Measurements from ENCODE around the gene MYH1.

Gene MYH1

GRCh38 chr17:10499950-10500349, 18.4 kb downstream of the MYH1 start:
- Histone ChIP-seq H3K4me3 (ENCODE audit: low read depth in 1 of 5, low read length in 5 of 5) (no peak overlapping the region), H3K9ac (ENCODE audit: low read length in 5 of 5) (no peak overlapping the region), H3K9me3 (ENCODE audit: control insufficient read depth in 5 of 5, low read length in 5 of 5) (no peaks in the 10 kb centered on the region), H3K27ac (ENCODE audit: low read depth, low read length) (no peak overlapping the region), H3K4me1 (ENCODE audit: control insufficient read depth in 5 of 5, insufficient read depth in 5 of 5, low read length in 5 of 5) (no peaks in the 10 kb centered on the region), H3K27me3 (ENCODE audit: control insufficient read depth in 5 of 5, insufficient read depth in 4 of 5, low read length in 5 of 5) (no peaks in the 10 kb centered on the region), H3K36me3 (ENCODE audit: control insufficient read depth in 5 of 5, insufficient read depth in 5 of 5, low read length in 5 of 5) (no peaks in the 10 kb centered on the region)

- Histone ChIP-seq H3K36me3 (ENCODE audit: control insufficient read depth in 5 of 5, insufficient read depth in 5 of 5, low read length in 5 of 5) (no peaks in the 10 kb centered on the region), H3K27ac (ENCODE audit: low read depth, low read length) (no peak overlapping the region), H3K9ac (ENCODE audit: low read length in 5 of 5) (no peak overlapping the region), H3K27me3 (ENCODE audit: control insufficient read depth in 5 of 5, insufficient read depth in 4 of 5, low read length in 5 of 5) (no peaks in the 10 kb centered on the region), H3K9me3 (ENCODE audit: control insufficient read depth in 5 of 5, low read length in 5 of 5) (peaks cover 0 to 26% (median 15%) of the 10 kb centered on the region in 5 donors), H3K4me3 (ENCODE audit: low read depth in 1 of 5, low read length in 5 of 5) (no peak overlapping the region), H3K4me1 (ENCODE audit: control insufficient read depth in 5 of 5, insufficient read depth in 5 of 5, low read length in 5 of 5) (no peaks in the 10 kb centered on the region)
Measured at GRCh38 chr17:10492004-10492403, 26.3 kb downstream of the MYH1 start.

- H3K27ac ChIP-seq (ENCODE audit: low read depth, low read length), result no peak overlapping the region
- H3K9ac ChIP-seq (ENCODE audit: low read length in 5 of 5), result no peak overlapping the region
- peaks cover 0 to 5% (median 0%) of the 10 kb centered on the region in 5 donors for H3K4me1 ChIP-seq (ENCODE audit: control insufficient read depth in 5 of 5, insufficient read depth in 5 of 5, low read length in 5 of 5)
- peaks cover 0 to 16% (median 10%) of the 10 kb centered on the region in 5 donors for H3K9me3 ChIP-seq (ENCODE audit: control insufficient read depth in 5 of 5, low read length in 5 of 5)
- H3K36me3 ChIP-seq (ENCODE audit: control insufficient read depth in 5 of 5, insufficient read depth in 5 of 5, low read length in 5 of 5), result no peaks in the 10 kb centered on the region
- H3K27me3 ChIP-seq (ENCODE audit: control insufficient read depth in 5 of 5, insufficient read depth in 4 of 5, low read length in 5 of 5), result no peaks in the 10 kb centered on the region
- no peak overlapping the region for H3K4me3 ChIP-seq (ENCODE audit: low read depth in 1 of 5, low read length in 5 of 5)
Measured at GRCh38 chr17:10482252-10482651, 36.1 kb downstream of the MYH1 start.

- H3K9me3 ChIP-seq (ENCODE audit: control insufficient read depth in 5 of 5, low read length in 5 of 5), result peaks cover 0 to 9% (median 3%) of the 10 kb centered on the region in 5 donors
- peaks cover 0 to 5% (median 0%) of the 10 kb centered on the region in 5 donors for H3K4me1 ChIP-seq (ENCODE audit: control insufficient read depth in 5 of 5, insufficient read depth in 5 of 5, low read length in 5 of 5)
- H3K36me3 ChIP-seq (ENCODE audit: control insufficient read depth in 5 of 5, insufficient read depth in 5 of 5, low read length in 5 of 5), result no peaks in the 10 kb centered on the region
- H3K27ac ChIP-seq (ENCODE audit: low read depth, low read length), result no peak overlapping the region
- no peak overlapping the region for H3K4me3 ChIP-seq (ENCODE audit: low read depth in 1 of 5, low read length in 5 of 5)
- no peaks in the 10 kb centered on the region for H3K27me3 ChIP-seq (ENCODE audit: control insufficient read depth in 5 of 5, insufficient read depth in 4 of 5, low read length in 5 of 5)
- no peak overlapping the region for H3K9ac ChIP-seq (ENCODE audit: low read length in 5 of 5)
Measured at GRCh38 chr17:10477701-10478100, 40.6 kb downstream of the MYH1 start.

- Histone ChIP-seq H3K36me3 (ENCODE audit: control insufficient read depth in 5 of 5, insufficient read depth in 5 of 5, low read length in 5 of 5) (no peaks in the 10 kb centered on the region), H3K9ac (ENCODE audit: low read length in 5 of 5) (no peak overlapping the region), H3K27me3 (ENCODE audit: control insufficient read depth in 5 of 5, insufficient read depth in 4 of 5, low read length in 5 of 5) (no peaks in the 10 kb centered on the region), H3K27ac (ENCODE audit: low read depth, low read length) (no peak overlapping the region), H3K9me3 (ENCODE audit: control insufficient read depth in 5 of 5, low read length in 5 of 5) (no peaks in the 10 kb centered on the region), H3K4me1 (ENCODE audit: control insufficient read depth in 5 of 5, insufficient read depth in 5 of 5, low read length in 5 of 5) (no peaks in the 10 kb centered on the region), H3K4me3 (ENCODE audit: low read depth in 1 of 5, low read length in 5 of 5) (no peak overlapping the region)
Measured at GRCh38 chr17:10474536-10474935, 43.8 kb downstream of the MYH1 start.

- no peaks in the 10 kb centered on the region for H3K36me3 ChIP-seq (ENCODE audit: control insufficient read depth in 5 of 5, insufficient read depth in 5 of 5, low read length in 5 of 5)
- H3K4me1 ChIP-seq (ENCODE audit: control insufficient read depth in 5 of 5, insufficient read depth in 5 of 5, low read length in 5 of 5), result no peaks in the 10 kb centered on the region
- H3K9ac ChIP-seq (ENCODE audit: low read length in 5 of 5), result no peak overlapping the region
- no peaks in the 10 kb centered on the region for H3K9me3 ChIP-seq (ENCODE audit: control insufficient read depth in 5 of 5, low read length in 5 of 5)
- H3K27ac ChIP-seq (ENCODE audit: low read depth, low read length), result no peak overlapping the region
- no peak overlapping the region for H3K4me3 ChIP-seq (ENCODE audit: low read depth in 1 of 5, low read length in 5 of 5)
- H3K27me3 ChIP-seq (ENCODE audit: control insufficient read depth in 5 of 5, insufficient read depth in 4 of 5, low read length in 5 of 5), result no peaks in the 10 kb centered on the region
Measured at GRCh38 chr17:10471858-10472257, 46.5 kb downstream of the MYH1 start.

- no peaks in the 10 kb centered on the region for H3K4me1 ChIP-seq (ENCODE audit: control insufficient read depth in 5 of 5, insufficient read depth in 5 of 5, low read length in 5 of 5)
- H3K4me3 ChIP-seq (ENCODE audit: low read depth in 1 of 5, low read length in 5 of 5), result no peak within 1 kb of the TSS
- no peaks in the 10 kb centered on the region for H3K27me3 ChIP-seq (ENCODE audit: control insufficient read depth in 5 of 5, insufficient read depth in 4 of 5, low read length in 5 of 5)
- H3K27ac ChIP-seq (ENCODE audit: low read depth, low read length), result no peak within 1 kb of the TSS
- H3K36me3 ChIP-seq (ENCODE audit: control insufficient read depth in 5 of 5, insufficient read depth in 5 of 5, low read length in 5 of 5), result no peaks in the 10 kb centered on the region
- H3K9me3 ChIP-seq (ENCODE audit: control insufficient read depth in 5 of 5, low read length in 5 of 5), result no peaks in the 10 kb centered on the region
- no peak within 1 kb of the TSS for H3K9ac ChIP-seq (ENCODE audit: low read length in 5 of 5)
Measured at GRCh38 chr17:10469459-10469858, 48.9 kb downstream of the MYH1 start, which contains the start of gene MYH4. Gene MYH4 (minus strand): TSS chr17:10469559. CDS start chr17:10466745, 2,814 bp downstream.

- H3K9ac ChIP-seq (ENCODE audit: low read length in 5 of 5), result no peak overlapping the region
- H3K4me3 ChIP-seq (ENCODE audit: low read depth in 1 of 5, low read length in 5 of 5), result no peak overlapping the region
- no peaks in the 10 kb centered on the region for H3K4me1 ChIP-seq (ENCODE audit: control insufficient read depth in 5 of 5, insufficient read depth in 5 of 5, low read length in 5 of 5)
- H3K27ac ChIP-seq (ENCODE audit: low read depth, low read length), result no peak overlapping the region
- H3K36me3 ChIP-seq (ENCODE audit: control insufficient read depth in 5 of 5, insufficient read depth in 5 of 5, low read length in 5 of 5), result no peaks in the 10 kb centered on the region
- no peaks in the 10 kb centered on the region for H3K27me3 ChIP-seq (ENCODE audit: control insufficient read depth in 5 of 5, insufficient read depth in 4 of 5, low read length in 5 of 5)
- peaks cover 0 to 2% (median 0%) of the 10 kb centered on the region in 5 donors for H3K9me3 ChIP-seq (ENCODE audit: control insufficient read depth in 5 of 5, low read length in 5 of 5)
Measured at GRCh38 chr17:10463402-10463801, 54.9 kb downstream of the MYH1 start.

- Histone ChIP-seq H3K4me3 (ENCODE audit: low read depth in 1 of 5, low read length in 5 of 5) (no peak overlapping the region), H3K9me3 (ENCODE audit: control insufficient read depth in 5 of 5, low read length in 5 of 5) (peaks cover 0 to 2% (median 0%) of the 10 kb centered on the region in 5 donors), H3K36me3 (ENCODE audit: control insufficient read depth in 5 of 5, insufficient read depth in 5 of 5, low read length in 5 of 5) (no peaks in the 10 kb centered on the region), H3K9ac (ENCODE audit: low read length in 5 of 5) (no peak overlapping the region), H3K27me3 (ENCODE audit: control insufficient read depth in 5 of 5, insufficient read depth in 4 of 5, low read length in 5 of 5) (no peaks in the 10 kb centered on the region), H3K27ac (ENCODE audit: low read depth, low read length) (no peak overlapping the region), H3K4me1 (ENCODE audit: control insufficient read depth in 5 of 5, insufficient read depth in 5 of 5, low read length in 5 of 5) (no peaks in the 10 kb centered on the region)
Measured at GRCh38 chr17:10460062-10460461, 58.3 kb downstream of the MYH1 start.

- H3K4me1 ChIP-seq (ENCODE audit: control insufficient read depth in 5 of 5, insufficient read depth in 5 of 5, low read length in 5 of 5), result no peaks in the 10 kb centered on the region
- H3K36me3 ChIP-seq (ENCODE audit: control insufficient read depth in 5 of 5, insufficient read depth in 5 of 5, low read length in 5 of 5), result no peaks in the 10 kb centered on the region
- no peaks in the 10 kb centered on the region for H3K27me3 ChIP-seq (ENCODE audit: control insufficient read depth in 5 of 5, insufficient read depth in 4 of 5, low read length in 5 of 5)
- no peak overlapping the region for H3K4me3 ChIP-seq (ENCODE audit: low read depth in 1 of 5, low read length in 5 of 5)
- H3K9ac ChIP-seq (ENCODE audit: low read length in 5 of 5), result no peak overlapping the region
- H3K9me3 ChIP-seq (ENCODE audit: control insufficient read depth in 5 of 5, low read length in 5 of 5), result no peaks in the 10 kb centered on the region
- H3K27ac ChIP-seq (ENCODE audit: low read depth, low read length), result no peak overlapping the region
Measured at GRCh38 chr17:10458701-10459100, 59.6 kb downstream of the MYH1 start.

- Histone ChIP-seq H3K27me3 (ENCODE audit: control insufficient read depth in 5 of 5, insufficient read depth in 4 of 5, low read length in 5 of 5) (no peaks in the 10 kb centered on the region), H3K36me3 (ENCODE audit: control insufficient read depth in 5 of 5, insufficient read depth in 5 of 5, low read length in 5 of 5) (no peaks in the 10 kb centered on the region), H3K9me3 (ENCODE audit: control insufficient read depth in 5 of 5, low read length in 5 of 5) (no peaks in the 10 kb centered on the region), H3K9ac (ENCODE audit: low read length in 5 of 5) (no peak overlapping the region), H3K27ac (ENCODE audit: low read depth, low read length) (no peak overlapping the region), H3K4me3 (ENCODE audit: low read depth in 1 of 5, low read length in 5 of 5) (no peak overlapping the region), H3K4me1 (ENCODE audit: control insufficient read depth in 5 of 5, insufficient read depth in 5 of 5, low read length in 5 of 5) (no peaks in the 10 kb centered on the region)
Measured at GRCh38 chr17:10457952-10458351, 60.4 kb downstream of the MYH1 start.
